GM19025 (cell line): ENCODE data around the gene ICAM2.
"Not testable (repeated sequence)": the region's sequence is repeated elsewhere in the genome, so short reads cannot be mapped to it uniquely, and the experiment has no call there.

ENCODE experiments used
- ATAC-seq: cut with Tn5 transposase; IDR thresholded peaks from one replicate; pipeline ENCODE4 v1.9.1; 2021; ENCODE audit warnings: mild to moderate bottlenecking, low read depth, moderate library complexity; ENCODE audit not compliant: unreplicated experiment

ICAM2 gene

DNA sequence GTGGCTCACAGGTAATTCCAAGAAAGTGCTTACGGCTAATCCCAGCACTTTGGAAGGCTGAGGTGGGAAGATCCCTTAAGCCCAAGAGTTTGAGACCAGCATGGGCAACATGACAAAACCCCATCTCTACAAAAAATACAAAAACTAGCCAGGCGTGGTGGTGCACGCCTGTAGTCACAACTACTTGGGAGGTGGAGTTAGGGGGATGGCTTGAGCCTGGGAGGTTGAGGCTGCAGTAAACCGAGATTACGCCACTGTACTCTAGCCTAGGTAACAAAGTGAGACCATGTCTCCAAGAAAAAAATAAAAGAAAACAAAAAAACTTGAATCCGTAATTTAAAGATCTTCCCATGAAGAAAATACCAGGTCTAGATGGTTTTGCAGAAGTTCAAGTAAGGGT lies 5.0 kb downstream of the ICAM2 start:
- no peak for ATAC-seq

DNA sequence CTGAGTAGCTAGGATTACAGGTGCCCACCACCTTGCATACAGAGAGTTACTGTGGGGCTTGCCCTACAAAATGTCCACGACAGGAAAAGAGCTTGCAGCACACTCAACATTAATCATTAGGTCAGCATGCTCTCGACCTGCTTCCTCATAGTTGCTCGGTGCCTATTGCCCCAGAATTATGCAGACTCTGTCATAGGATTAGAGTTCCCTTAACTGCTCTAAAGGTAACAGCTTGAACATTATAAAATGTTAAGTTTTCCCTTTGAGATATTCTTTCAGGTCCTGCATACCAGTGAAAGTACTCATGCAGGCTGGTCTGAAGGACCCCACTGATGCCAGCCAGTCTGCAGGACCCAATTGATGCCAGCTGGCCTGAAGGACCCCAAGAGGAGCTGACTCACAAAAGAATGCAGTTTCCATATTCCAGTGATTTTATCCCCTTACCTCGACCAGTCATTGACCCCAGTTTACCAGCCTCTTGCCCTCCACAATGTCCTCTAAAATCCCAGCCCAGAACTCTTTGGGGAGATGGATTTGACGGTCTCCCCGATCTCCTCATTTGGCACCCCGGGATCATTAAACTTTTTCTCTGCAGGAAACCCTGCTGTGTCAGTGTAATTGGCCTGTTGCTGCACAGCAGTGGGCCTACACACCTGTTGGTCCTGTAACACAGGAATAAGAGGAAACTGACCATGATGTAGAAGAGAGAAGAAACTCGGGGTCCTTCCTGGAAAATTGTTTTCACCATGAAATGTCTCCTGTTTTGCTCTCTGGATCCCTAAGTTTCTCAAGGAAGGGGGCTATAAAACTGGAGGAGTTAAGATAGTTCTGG lies 10.6 kb downstream of the ICAM2 start:
- ATAC-seq = no peak

- ATAC-seq = no peak
Measured at GRCh38 chr17:64008830-64009229, 11.6 kb downstream of the ICAM2 start.

- no peak for ATAC-seq
Measured at GRCh38 chr17:64008346-64008745, 12.1 kb downstream of the ICAM2 start.

DNA sequence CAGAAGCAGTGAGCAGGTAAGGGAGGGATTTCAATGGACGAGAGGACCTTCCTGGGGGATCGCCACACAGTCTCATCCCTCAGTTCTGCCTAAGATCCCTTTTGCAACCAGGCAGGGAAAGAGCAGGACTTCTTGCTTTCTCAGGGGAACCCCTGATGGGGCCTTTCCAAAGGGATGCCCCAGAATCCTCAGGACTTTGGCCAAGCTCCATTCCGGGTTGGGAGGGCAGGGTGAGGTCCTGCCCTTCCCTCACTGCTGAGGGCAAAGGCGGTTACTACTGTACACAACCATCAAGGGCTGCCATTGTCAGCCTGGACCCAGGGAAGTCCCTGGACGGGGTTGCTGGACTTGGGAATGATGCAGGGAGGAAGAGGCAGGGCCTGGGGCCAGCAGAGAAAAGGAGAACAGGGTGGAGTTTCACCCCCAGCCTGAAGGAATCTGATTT lies 12.6 kb downstream of the ICAM2 start:
- ATAC-seq = no peak

GRCh38 chr17:64007089-64007837 lies 13.2 kb downstream of the ICAM2 start:
- not testable (repeated sequence) for ATAC-seq

- no peak for ATAC-seq
Measured at GRCh38 chr17:64006361-64007088, 13.9 kb downstream of the ICAM2 start.

DNA sequence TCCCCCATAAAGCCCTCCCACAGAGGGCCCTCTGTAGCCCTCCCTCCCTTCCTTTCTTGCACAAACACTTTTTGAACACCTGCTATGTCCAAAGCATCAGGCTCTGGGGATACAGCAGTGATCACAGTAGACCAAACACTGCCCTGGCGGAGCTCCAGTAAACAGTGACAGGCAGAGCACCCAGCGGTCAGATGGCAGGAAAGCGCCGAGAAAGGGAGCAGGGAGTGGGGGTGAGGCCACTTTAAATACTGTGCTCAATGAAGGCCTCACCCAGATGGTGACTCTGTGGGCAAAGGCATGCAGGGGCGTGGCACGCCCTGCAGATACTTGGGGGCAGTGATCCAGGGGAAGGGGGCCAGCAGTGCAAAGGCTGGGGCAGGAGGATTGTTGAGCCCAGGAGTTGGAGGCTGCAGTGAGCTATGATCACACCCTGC lies 14.7 kb downstream of the ICAM2 start:
- ATAC-seq = no peak

GRCh38 chr17:64004903-64005733 lies 15.3 kb downstream of the ICAM2 start:
- ATAC-seq = no peak

- no peak for ATAC-seq
Measured at GRCh38 chr17:64004218-64004770, 16.1 kb downstream of the ICAM2 start.

GRCh38 chr17:64003526-64004121 lies 16.8 kb downstream of the ICAM2 start:
- no peak for ATAC-seq

DNA sequence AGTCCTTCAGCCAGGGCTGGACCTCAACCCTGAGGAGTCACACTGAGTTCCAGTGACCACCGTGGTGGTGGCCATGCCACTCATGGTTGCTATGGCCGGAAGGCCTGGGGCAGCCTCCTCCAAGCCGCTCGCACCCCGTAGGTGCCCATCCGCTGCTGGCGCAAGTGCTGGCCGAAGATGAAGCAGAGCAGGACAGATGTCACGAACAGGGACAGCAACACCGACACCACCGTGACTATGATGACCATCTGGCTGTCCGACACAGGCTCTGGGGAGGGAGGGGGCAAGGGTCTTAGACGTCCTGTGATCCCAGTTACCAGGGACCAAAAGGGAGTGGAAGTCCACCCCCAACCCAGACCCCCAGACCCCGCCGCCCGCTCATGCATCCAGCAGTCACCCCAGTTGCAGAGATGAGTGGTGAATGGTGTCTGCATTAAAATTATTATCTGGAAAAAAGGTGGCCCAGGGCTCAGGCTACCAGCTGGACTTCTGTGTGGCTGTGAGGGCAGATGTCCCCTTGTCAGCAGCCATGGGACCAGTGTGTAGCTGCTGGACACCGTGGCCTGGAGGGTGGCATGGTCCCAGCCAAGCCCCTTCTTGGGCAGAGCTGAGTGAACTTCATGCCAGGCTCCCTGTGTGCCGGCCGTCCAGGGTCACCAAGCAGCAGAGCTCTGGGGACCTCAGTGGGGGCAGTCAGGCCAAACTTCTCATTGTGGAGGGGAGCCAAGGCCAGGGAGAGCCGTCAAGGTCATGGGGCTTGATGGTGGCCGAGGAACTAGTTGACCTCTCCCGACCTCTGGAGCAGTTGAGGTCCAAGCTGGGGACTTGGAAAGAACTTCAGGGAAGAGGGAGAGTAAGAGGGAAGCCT lies 17.5 kb downstream of the ICAM2 start:
- ATAC-seq = no peak

GRCh38 chr17:64001763-64002529 lies 18.5 kb downstream of the ICAM2 start:
- no peak for ATAC-seq

- no peak for ATAC-seq
Measured at GRCh38 chr17:64001091-64001579, 19.3 kb downstream of the ICAM2 start.

- no peak for ATAC-seq
Measured at GRCh38 chr17:63999680-64000531, 20.5 kb downstream of the ICAM2 start.

DNA sequence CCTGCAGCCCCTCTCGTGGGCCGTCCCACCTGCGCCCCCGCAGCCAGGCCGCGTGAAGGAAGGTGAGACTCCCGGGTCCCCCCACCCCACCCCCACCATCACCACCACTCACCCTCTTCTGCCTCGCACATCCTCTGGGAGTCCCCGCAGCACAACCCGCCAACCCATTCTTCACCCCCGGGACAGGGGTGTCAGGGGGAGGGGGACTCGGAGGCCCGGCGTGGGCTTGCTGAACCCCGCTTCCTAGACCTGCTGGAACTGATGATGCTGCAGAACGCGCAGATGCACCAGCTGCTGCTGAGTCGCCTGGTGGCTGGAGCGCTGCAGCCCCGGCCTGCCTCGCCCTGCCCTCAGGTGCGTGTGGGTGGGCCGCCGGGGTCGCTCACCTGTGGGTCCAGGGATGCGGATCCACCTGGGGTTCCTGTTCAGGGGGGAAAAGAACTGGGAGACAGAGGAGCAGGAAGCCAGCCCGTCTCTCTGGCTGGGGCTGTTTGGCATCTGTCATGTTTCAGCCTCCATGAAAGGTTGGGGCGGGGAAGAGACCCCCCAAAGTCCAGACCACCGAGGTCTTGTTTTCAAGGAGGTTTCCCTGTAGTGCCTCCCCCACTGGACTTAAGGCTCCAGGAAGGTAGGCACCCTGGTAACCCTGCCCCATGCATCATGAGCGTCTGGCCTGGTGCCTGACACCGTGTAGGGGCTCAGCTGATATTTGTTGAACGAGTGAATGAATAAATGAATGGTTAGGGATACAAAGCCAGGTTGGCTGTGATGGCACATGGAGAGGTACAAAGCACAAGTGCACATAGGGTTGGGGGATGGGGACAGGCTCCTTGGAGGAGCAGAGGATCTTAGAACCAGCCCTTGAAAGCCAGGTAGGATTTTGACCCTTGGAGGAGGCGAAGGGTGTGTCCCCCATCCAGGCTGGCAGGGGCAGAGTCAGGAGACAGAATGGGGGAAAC lies 21.4 kb downstream of the ICAM2 start:
- no peak for ATAC-seq
